Endothelial cell of umbilical vein (primary cell): ENCODE measurements around the gene EGF. TPM values are rescaled to one million over a fixed set of nuclear protein-coding genes. Genes with fewer than 3 reads are reported as not detected.

Experiments
- BruUV-seq: library from RNA; stranded (reverse); fragments of 400-500 nt; replicated peaks from 2 replicates; lab custom pipeline; 2021; lab: Mats Ljungman, UMichigan
- CTCF ChIA-PET: fragments of 300-600, 350-600 bp; sonication (Branson Sonifier 250); formaldehyde crosslinking; loops from one replicate; lab custom pipeline; 2021; ENCODE audit warnings: antibody characterized with exemption, inconsistent platforms; lab: Charles Lee
- POLR2A ChIA-PET: fragments of 300-600, 350-600 bp; sonication (Branson Sonifier 250); formaldehyde crosslinking; loops from one replicate; lab custom pipeline; 2021; ENCODE audit warnings: antibody characterized with exemption, inconsistent platforms; lab: Charles Lee
- DNase-seq: peaks from one replicate; pipeline ENCODE4 v3.0.0-alpha.2; 2011; ENCODE audit warnings: low read depth, low spot score
- FAIRE-seq: peaks from 2 replicates; lab custom pipeline; 2011; peaks lifted over from hg19 to GRCh38; lab: Jason Lieb, UNC
- H2AFZ ChIP-seq: 2 replicates; pipeline ENCODE4 v1.6.0; 2012; ENCODE audit warnings: low read depth, low read length, control low read depth, inconsistent platforms
- H3K27ac ChIP-seq: 2 replicates; pipeline ENCODE4 v1.5.1; 2011; ENCODE audit warnings: low read depth, mild to moderate bottlenecking, control low read depth, low read length, moderate library complexity; ENCODE audit not compliant: insufficient read depth
- H3K27me3 ChIP-seq, 2 experiments: 2 replicates each; pipeline versions ENCODE4 v1.6.0 to v1.6.1; 2011; ENCODE audit warnings: low read length in 2 of 2, mixed read lengths in 1 of 2; ENCODE audit not compliant: control insufficient read depth in 2 of 2, insufficient read depth in 2 of 2
- H3K36me3 ChIP-seq, 2 experiments: 2 replicates in 1 of 2; 3 replicates in 1 of 2; pipeline ENCODE4 v1.5.1; 2011; ENCODE audit warnings: low read length in 2 of 2, mild to moderate bottlenecking in 1 of 2, moderate library complexity in 1 of 2; ENCODE audit not compliant: control insufficient read depth in 2 of 2, insufficient read depth in 2 of 2; ENCODE audit errors: extremely low read depth in 1 of 2
- H3K4me1 ChIP-seq: 3 replicates; pipeline ENCODE4 v1.5.1; 2011; ENCODE audit warnings: mild to moderate bottlenecking, low read length; ENCODE audit not compliant: control insufficient read depth, insufficient read depth; ENCODE audit errors: extremely low read depth
- H3K4me2 ChIP-seq: 2 replicates; pipeline ENCODE4 v1.6.1; 2011; ENCODE audit warnings: low read length, control low read depth, mixed read lengths; ENCODE audit not compliant: insufficient read depth
- H3K4me3 ChIP-seq, 3 experiments: fragments of 200-600 bp in 1 of 3; sonication (generic), shearing (Covaris generic) in 1 of 3; replicated peaks in 1 of 3; 2 replicates each; pipeline ENCODE4 v1.5.1; 2011 to 2016; ENCODE audit warnings: control low read depth in 3 of 3, low read length in 3 of 3, mild to moderate bottlenecking in 2 of 3, inconsistent platforms in 1 of 3, low read depth in 1 of 3, moderate library complexity in 1 of 3; ENCODE audit not compliant: insufficient read depth in 1 of 3
- H3K79me2 ChIP-seq: 2 replicates; pipeline ENCODE4 v1.6.0; 2012; ENCODE audit warnings: low read length, inconsistent platforms; ENCODE audit not compliant: control insufficient read depth, insufficient read depth
- H3K9ac ChIP-seq: replicated peaks from 2 replicates; pipeline ENCODE3; 2011; ENCODE audit warnings: low read length, control low read depth; ENCODE audit not compliant: insufficient read depth; ENCODE audit errors: extremely low read depth
- H3K9me1 ChIP-seq: replicated peaks from 3 replicates; pipeline ENCODE4 v1.6.0; 2011; ENCODE audit warnings: mild to moderate bottlenecking, low read length; ENCODE audit not compliant: control insufficient read depth, insufficient read depth; ENCODE audit errors: extremely low read depth
- H3K9me3 ChIP-seq: replicated peaks from 2 replicates; pipeline ENCODE4 v1.5.1; 2012; ENCODE audit warnings: low read length, inconsistent platforms; ENCODE audit not compliant: control insufficient read depth, insufficient read depth
- H4K20me1 ChIP-seq: replicated peaks from 2 replicates; pipeline ENCODE3; 2011; ENCODE audit warnings: mild to moderate bottlenecking, low read length; ENCODE audit not compliant: control insufficient read depth, insufficient read depth; ENCODE audit errors: extremely low read depth
- EZH2 ChIP-seq: IDR thresholded peaks from 2 replicates; pipeline ENCODE4 v1.6.1; 2012; ENCODE audit warnings: borderline replicate concordance, low read depth, mild to moderate bottlenecking, moderate library complexity, low read length, inconsistent platforms; ENCODE audit not compliant: severe bottlenecking
- FOS ChIP-seq: IDR thresholded peaks from 2 replicates; pipeline ENCODE4 v1.6.1; 2011; ENCODE audit warnings: mild to moderate bottlenecking, low read length, moderate library complexity, borderline replicate concordance; ENCODE audit not compliant: insufficient read depth
- GATA2 ChIP-seq: IDR thresholded peaks from 2 replicates; pipeline ENCODE4 v1.7.0; 2011; ENCODE audit warnings: low read depth, mild to moderate bottlenecking, moderate library complexity, mixed read lengths, low read length; ENCODE audit not compliant: insufficient read length, insufficient read depth
- JUN ChIP-seq: IDR thresholded peaks from 2 replicates; pipeline ENCODE4 v1.6.1; 2011; ENCODE audit warnings: borderline replicate concordance, low read depth; ENCODE audit not compliant: insufficient read length, insufficient read depth
- MYC ChIP-seq: IDR thresholded peaks from one replicate; pipeline ENCODE4 v1.6.1; 2011; ENCODE audit warnings: mild to moderate bottlenecking, low read depth, low read length
- POLR2A ChIP-seq: IDR thresholded peaks from 2 replicates; pipeline ENCODE4 v1.6.1; 2012; ENCODE audit warnings: low read depth, mild to moderate bottlenecking, control low read depth, low read length
- POLR2AphosphoS5 ChIP-seq: IDR thresholded peaks from 2 replicates; pipeline ENCODE4 v1.6.1; 2012; ENCODE audit warnings: low read depth, mild to moderate bottlenecking, control low read depth, low read length, moderate library complexity; ENCODE audit not compliant: insufficient read depth
- dilution Hi-C: fragments of 300-500 bp; cut with MboI; formaldehyde crosslinking; loops from one replicate; pipeline ENCODE4 v1.15.0; 2019; ENCODE audit warnings: low sequenced_read_pairs; ENCODE audit not compliant: extremely low pct_ligation_motif_present
- intact Hi-C: fragments of 100-400 bp; cut with micrococcal nuclease; formaldehyde crosslinking; loops from one replicate; pipeline ENCODE4 v1.10.0; 2022
- polyA plus RNA-seq, 4 experiments: library from polyadenylated mRNA; depleted of rRNA in 3 of 4; stranded (reverse) in 3 of 4; unstranded in 1 of 4; fragments of >200 nt; gene quantifications; 2 replicates each; pipeline versions ENCODE4 v1.2.1 to v1.2.3, GENCODE V29; 2011 to 2012; ENCODE audit warnings: missing spikeins in 1 of 4
- total RNA-seq: library from RNA; stranded (reverse); gene quantifications from 2 replicates; pipeline ENCODE4 v1.2.3, GENCODE V29; 2021
- TF ChIP-seq, protein P1 (sequence below), 2 donors: IDR thresholded peaks; 1 replicate in 1 of 2; 2 replicates in 1 of 2; pipeline ENCODE4 v1.5.1; 2011; ENCODE audit warnings: low read length in 2 of 2, mild to moderate bottlenecking in 2 of 2, moderate library complexity in 2 of 2, control low read depth in 1 of 2, inconsistent platforms in 1 of 2, low read depth in 1 of 2; ENCODE audit not compliant: insufficient read depth in 1 of 2; ENCODE audit errors: extremely low read depth in 1 of 2
- TF ChIP-seq, protein P2 (sequence below): IDR thresholded peaks from 2 replicates; pipeline ENCODE4 v1.6.1; 2011; ENCODE audit not compliant: insufficient read depth, insufficient read length

The EGF gene
- total and polyA plus RNA-seq, 2 donors (not counting 3 experiments of a cell fraction or from before 2014, with no cell fraction given), result not detected

DNA sequence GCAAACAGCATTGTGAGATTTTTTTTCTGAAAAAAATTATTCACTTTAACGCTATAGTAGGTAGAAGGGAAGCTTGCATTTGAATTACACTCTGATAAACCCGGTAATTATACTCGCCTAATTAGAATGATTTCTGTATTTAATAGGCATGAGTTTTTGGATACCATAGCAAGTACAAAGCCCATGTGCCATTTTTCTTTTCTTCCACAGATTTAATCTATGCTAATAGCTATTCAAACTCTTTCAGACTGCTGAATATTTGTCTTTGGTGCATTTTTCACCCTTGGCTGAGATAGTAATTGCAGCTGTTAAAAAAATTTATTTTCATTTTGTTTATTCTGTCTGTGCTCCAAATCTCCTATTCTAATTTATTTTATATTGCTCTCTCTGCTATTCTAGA is 113.0 kb downstream of the EGF start:
- ChIA-PET CTCF (no interaction called here), POLR2A (no interaction called here)
- dilution Hi-C loops (no loop called here), intact Hi-C loops (no loop called here)
- Histone ChIP-seq H4K20me1 (no peaks in the 10 kb centered on the region), H3K27ac (no peak overlapping the region), H3K4me2 (no peak overlapping the region), H3K27me3 (peaks cover 5 to 7% of the 10 kb centered on the region in 2 experiments), H3K9me1 (no peaks in the 10 kb centered on the region), H2AFZ (no peak overlapping the region), H3K9ac (no peak overlapping the region), H3K4me1 (no peaks in the 10 kb centered on the region), H3K36me3 (no peaks in the 10 kb centered on the region), H3K9me3 (no peaks in the 10 kb centered on the region), H3K79me2 (no peaks in the 10 kb centered on the region), H3K4me3 (no peak overlapping the region)
- DNase-seq (no peak), FAIRE-seq (no peak)
- TF ChIP-seq GATA2, result no peak
- TF ChIP-seq, protein P1, sequence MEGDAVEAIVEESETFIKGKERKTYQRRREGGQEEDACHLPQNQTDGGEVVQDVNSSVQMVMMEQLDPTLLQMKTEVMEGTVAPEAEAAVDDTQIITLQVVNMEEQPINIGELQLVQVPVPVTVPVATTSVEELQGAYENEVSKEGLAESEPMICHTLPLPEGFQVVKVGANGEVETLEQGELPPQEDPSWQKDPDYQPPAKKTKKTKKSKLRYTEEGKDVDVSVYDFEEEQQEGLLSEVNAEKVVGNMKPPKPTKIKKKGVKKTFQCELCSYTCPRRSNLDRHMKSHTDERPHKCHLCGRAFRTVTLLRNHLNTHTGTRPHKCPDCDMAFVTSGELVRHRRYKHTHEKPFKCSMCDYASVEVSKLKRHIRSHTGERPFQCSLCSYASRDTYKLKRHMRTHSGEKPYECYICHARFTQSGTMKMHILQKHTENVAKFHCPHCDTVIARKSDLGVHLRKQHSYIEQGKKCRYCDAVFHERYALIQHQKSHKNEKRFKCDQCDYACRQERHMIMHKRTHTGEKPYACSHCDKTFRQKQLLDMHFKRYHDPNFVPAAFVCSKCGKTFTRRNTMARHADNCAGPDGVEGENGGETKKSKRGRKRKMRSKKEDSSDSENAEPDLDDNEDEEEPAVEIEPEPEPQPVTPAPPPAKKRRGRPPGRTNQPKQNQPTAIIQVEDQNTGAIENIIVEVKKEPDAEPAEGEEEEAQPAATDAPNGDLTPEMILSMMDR (IDR thresholded peaks at IDR 0.05; ENCODE audit: extremely low read depth in 1 of 2, insufficient read depth in 1 of 2, low read depth in 1 of 2, low read length in 2 of 2), result no peak
- TF ChIP-seq MYC, result no peak
- TF ChIP-seq POLR2AphosphoS5, result no peak
- no peak for TF ChIP-seq POLR2A
- no peak for TF ChIP-seq EZH2
- TF ChIP-seq, protein P2, sequence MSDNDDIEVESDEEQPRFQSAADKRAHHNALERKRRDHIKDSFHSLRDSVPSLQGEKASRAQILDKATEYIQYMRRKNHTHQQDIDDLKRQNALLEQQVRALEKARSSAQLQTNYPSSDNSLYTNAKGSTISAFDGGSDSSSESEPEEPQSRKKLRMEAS, result no peak
- TF ChIP-seq FOS, result no peak
- TF ChIP-seq JUN, result no peak
- BruUV-seq, result no TSS peak
